HEK293T (cell line): Measurements from ENCODE around the gene GALNT14.

Experiments used
- CTCF ChIA-PET: fragments of 350-600 bp; formaldehyde crosslinking; extraction: SDS; loops from one replicate; lab custom pipeline; 2021; ENCODE audit warnings: antibody characterized with exemption, inconsistent platforms; lab: Yijun Ruan, JAX
- POLR2A ChIA-PET: fragments of 350-600 bp; formaldehyde crosslinking; extraction: SDS; loops from one replicate; lab custom pipeline; 2020; ENCODE audit warnings: antibody characterized with exemption, inconsistent platforms; lab: Yijun Ruan, JAX
- DNase-seq: peaks from one replicate; pipeline ENCODE4 v3.0.0; 2012; ENCODE audit warnings: mixed read lengths; ENCODE audit errors: extremely low spot score
- ARNT ChIP-seq: fragments of 450-650 bp; IDR thresholded peaks from 2 replicates; pipeline ENCODE4 v1.6.1; 2017; ENCODE audit warnings: mild to moderate bottlenecking
- BHLHE40 ChIP-seq: fragments of 450-650 bp; IDR thresholded peaks from 2 replicates; pipeline ENCODE4 v1.6.1; 2016; ENCODE audit warnings: mild to moderate bottlenecking, moderate library complexity, borderline replicate concordance
- CTBP1 ChIP-seq: fragments of 450-650 bp; IDR thresholded peaks from 2 replicates; pipeline ENCODE4 v1.6.1; 2016; ENCODE audit warnings: borderline replicate concordance
- ELF4 ChIP-seq: fragments of 450-650 bp; IDR thresholded peaks from 2 replicates; pipeline ENCODE4 v1.6.1; 2017; ENCODE audit warnings: antibody characterized with exemption
- FOXA1 ChIP-seq: fragments of 450-650 bp; IDR thresholded peaks from 2 replicates; pipeline ENCODE4 v1.6.1; 2016; ENCODE audit warnings: mild to moderate bottlenecking
- FOXK2 ChIP-seq: fragments of 450-650 bp; IDR thresholded peaks from 2 replicates; pipeline ENCODE4 v1.6.1; 2016; ENCODE audit warnings: mild to moderate bottlenecking
- FOXM1 ChIP-seq: fragments of 450-650 bp; IDR thresholded peaks from 2 replicates; pipeline ENCODE4 v1.6.1; 2017; ENCODE audit warnings: mild to moderate bottlenecking, borderline replicate concordance
- HDGF ChIP-seq: fragments of 450-650 bp; IDR thresholded peaks from 2 replicates; pipeline ENCODE4 v1.6.1; 2017; ENCODE audit warnings: antibody characterized with exemption, borderline replicate concordance
- L3MBTL2 ChIP-seq: fragments of 450-650 bp; conservative IDR thresholded peaks from 2 replicates; pipeline ENCODE4 v1.6.1; 2016; ENCODE audit warnings: mild to moderate bottlenecking
- LEF1 ChIP-seq: fragments of 450-650 bp; IDR thresholded peaks from 2 replicates; pipeline ENCODE4 v1.6.1; 2017; ENCODE audit warnings: mild to moderate bottlenecking, borderline replicate concordance
- NFRKB ChIP-seq: fragments of 450-650 bp; IDR thresholded peaks from 2 replicates; pipeline ENCODE4 v1.6.1; 2016; ENCODE audit warnings: mild to moderate bottlenecking, moderate library complexity
- SP1 ChIP-seq: fragments of 450-650 bp; IDR thresholded peaks from 2 replicates; pipeline ENCODE4 v1.6.1; 2017
- SUZ12 ChIP-seq: fragments of 450-650 bp; IDR thresholded peaks from 2 replicates; pipeline ENCODE4 v1.6.1; 2016; ENCODE audit warnings: mild to moderate bottlenecking
- TARDBP ChIP-seq: fragments of 450-650 bp; IDR thresholded peaks from 2 replicates; pipeline ENCODE4 v1.6.1; 2016
- ZNF384 ChIP-seq: fragments of 450-650 bp; IDR thresholded peaks from 2 replicates; pipeline ENCODE4 v1.6.1; 2016
- TF ChIP-seq, protein P1 (sequence below): fragments of 450-650 bp; IDR thresholded peaks from 2 replicates; pipeline ENCODE4 v1.6.1; 2016

The GALNT14 gene

GRCh38 chr2:31168291-31168690 lies 30.1 kb upstream of the GALNT14 start:
- no peak for DNase-seq
- TF ChIP-seq FOXK2 (no peak), ARNT (no peak), FOXM1 (no peak), LEF1 (no peak), ELF4 (no peak), BHLHE40 (no peak), SUZ12 (no peak), CTBP1 (no peak), ZNF384 (no peak), HDGF (no peak)
- TF ChIP-seq, protein P1, sequence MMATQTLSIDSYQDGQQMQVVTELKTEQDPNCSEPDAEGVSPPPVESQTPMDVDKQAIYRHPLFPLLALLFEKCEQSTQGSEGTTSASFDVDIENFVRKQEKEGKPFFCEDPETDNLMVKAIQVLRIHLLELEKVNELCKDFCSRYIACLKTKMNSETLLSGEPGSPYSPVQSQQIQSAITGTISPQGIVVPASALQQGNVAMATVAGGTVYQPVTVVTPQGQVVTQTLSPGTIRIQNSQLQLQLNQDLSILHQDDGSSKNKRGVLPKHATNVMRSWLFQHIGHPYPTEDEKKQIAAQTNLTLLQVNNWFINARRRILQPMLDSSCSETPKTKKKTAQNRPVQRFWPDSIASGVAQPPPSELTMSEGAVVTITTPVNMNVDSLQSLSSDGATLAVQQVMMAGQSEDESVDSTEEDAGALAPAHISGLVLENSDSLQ = no peak
- ChIA-PET POLR2A (no interaction called here), CTCF (interaction anchor here (1.4 kb wide), 1 partner anchor 165 kb away, joined by 4 read pairs; no protein-coding TSS in a partner anchor)

DNA sequence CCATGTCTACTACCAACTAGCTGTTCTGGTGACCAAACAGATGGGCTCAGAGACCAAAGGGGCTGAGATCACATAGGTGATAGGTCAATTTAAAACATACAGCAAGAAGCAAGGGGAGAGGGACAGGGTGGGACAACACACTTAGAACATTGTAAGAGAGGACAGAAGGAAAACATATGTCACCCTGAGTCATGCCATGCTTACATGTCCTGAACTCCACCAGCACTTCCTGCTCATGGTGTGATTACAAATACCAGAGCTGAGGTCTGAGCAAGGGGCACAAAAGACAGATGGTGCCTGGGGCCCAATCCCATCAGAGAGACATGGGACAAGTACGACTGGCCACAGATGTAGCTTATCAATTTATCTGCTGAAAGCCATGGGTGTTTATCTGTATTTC lies 28.7 kb upstream of the GALNT14 start:
- CTCF ChIA-PET = no interaction called here
- DNase-seq = no peak
- TF ChIP-seq ELF4 (no peak), TARDBP (no peak), L3MBTL2 (no peak), FOXM1 (no peak), LEF1 (no peak), FOXA1 (no peak), FOXK2 (no peak), ARNT (no peak), SP1 (no peak)
- TF ChIP-seq, protein P1 = no peak
- POLR2A ChIA-PET = no interaction called here

DNA sequence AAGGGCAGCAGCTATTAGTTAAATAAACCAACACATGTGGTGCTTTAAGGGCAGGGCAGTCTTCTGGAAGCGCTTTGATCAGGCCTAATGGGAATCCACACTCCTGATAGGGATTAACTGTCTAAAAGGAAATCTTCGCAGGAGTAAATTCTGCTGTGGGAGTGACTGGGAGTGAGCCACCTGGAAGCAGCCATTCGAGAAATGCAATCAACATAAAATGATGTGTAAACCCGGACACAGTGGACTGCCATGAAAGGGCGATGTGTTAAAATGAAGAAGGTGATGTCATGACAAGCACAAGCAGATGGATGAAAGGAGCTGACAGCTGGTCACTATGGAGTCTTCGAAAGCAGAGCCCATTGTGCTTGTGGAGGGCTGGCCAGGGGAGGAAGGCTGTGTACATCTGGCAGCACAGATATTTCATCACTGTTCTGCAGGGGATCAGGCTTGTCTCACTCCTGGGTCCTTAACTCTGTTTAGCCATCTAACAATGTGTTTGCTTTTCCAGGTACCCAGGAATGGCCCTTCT lies 24.8 kb upstream of the GALNT14 start:
- ChIA-PET CTCF (no interaction called here), POLR2A (no interaction called here)
- no peak for DNase-seq
- TF ChIP-seq ELF4 (no peak), L3MBTL2 (no peak), ZNF384 (no peak), BHLHE40 (no peak), SP1 (no peak), FOXA1 (no peak), NFRKB (no peak), HDGF (no peak), LEF1 (no peak), FOXK2 (no peak), FOXM1 (no peak), SUZ12 (no peak), CTBP1 (no peak), ARNT (no peak), TARDBP (no peak)
- TF ChIP-seq, protein P1 = no peak

GRCh38 chr2:31161637-31162036 lies 23.4 kb upstream of the GALNT14 start:
- ChIA-PET CTCF (no interaction called here), POLR2A (no interaction called here)
- no peak for DNase-seq
- TF ChIP-seq ELF4 (no peak), L3MBTL2 (no peak), HDGF (no peak), ARNT (no peak), TARDBP (no peak), FOXM1 (no peak), LEF1 (no peak), NFRKB (no peak), FOXK2 (no peak), ZNF384 (no peak), SUZ12 (no peak), FOXA1 (no peak)
- TF ChIP-seq, protein P1 = no peak

GRCh38 chr2:31151501-31151900 lies 13.3 kb upstream of the GALNT14 start:
- TF ChIP-seq L3MBTL2 (no peak), TARDBP (no peak), SP1 (no peak)
- TF ChIP-seq, protein P1 = no peak
- POLR2A ChIA-PET = no interaction called here
- DNase-seq = no peak
- CTCF ChIA-PET = interaction anchor here (2.0 kb wide), 1 partner anchor 18 kb away, joined by 6 read pairs; no protein-coding TSS in a partner anchor
